DOHH2 (cell line): ENCODE measurements around the gene GAB3.

Experiments
- EZH2phosphoT487 ChIP-seq: fragments of 200-600 bp; sonication (generic); IDR thresholded peaks from 2 replicates; pipeline ENCODE4 v1.6.1; 2017; ENCODE audit warnings: borderline replicate concordance, mild to moderate bottlenecking, antibody characterized with exemption, low read length, moderate library complexity, mixed read lengths
- TF ChIP-seq, protein P1 (sequence below): fragments of 200-600 bp; sonication (generic); IDR thresholded peaks from one replicate; pipeline ENCODE4 v1.5.1; 2014; ENCODE audit warnings: antibody characterized with exemption, mild to moderate bottlenecking, low read depth, low read length; ENCODE audit not compliant: poor library complexity, severe bottlenecking

DNA sequence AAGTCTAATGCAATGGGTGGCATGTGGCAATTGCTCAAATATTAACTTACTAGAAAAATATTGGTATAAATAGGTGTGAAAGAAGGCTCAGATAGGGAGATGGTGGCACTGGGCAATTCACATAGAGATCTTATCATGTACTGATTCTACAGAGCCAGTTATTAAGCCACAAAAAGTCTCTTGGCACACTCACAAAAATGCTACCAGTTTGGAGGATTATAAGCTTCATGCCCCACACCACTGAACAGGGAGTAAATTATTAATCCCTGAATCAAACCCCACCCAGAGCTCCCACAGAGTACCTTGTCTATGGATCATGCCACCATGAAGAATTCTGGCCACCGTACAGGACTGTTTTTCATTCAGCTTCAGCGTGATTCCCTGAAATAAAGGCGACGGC lies 40.6 kb upstream of the GAB3 start:
- TF ChIP-seq, protein P1, sequence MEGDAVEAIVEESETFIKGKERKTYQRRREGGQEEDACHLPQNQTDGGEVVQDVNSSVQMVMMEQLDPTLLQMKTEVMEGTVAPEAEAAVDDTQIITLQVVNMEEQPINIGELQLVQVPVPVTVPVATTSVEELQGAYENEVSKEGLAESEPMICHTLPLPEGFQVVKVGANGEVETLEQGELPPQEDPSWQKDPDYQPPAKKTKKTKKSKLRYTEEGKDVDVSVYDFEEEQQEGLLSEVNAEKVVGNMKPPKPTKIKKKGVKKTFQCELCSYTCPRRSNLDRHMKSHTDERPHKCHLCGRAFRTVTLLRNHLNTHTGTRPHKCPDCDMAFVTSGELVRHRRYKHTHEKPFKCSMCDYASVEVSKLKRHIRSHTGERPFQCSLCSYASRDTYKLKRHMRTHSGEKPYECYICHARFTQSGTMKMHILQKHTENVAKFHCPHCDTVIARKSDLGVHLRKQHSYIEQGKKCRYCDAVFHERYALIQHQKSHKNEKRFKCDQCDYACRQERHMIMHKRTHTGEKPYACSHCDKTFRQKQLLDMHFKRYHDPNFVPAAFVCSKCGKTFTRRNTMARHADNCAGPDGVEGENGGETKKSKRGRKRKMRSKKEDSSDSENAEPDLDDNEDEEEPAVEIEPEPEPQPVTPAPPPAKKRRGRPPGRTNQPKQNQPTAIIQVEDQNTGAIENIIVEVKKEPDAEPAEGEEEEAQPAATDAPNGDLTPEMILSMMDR = no peak
- no peak for TF ChIP-seq EZH2phosphoT487
